Endometrial microvascular endothelial cells (primary cell): Measurements from ENCODE around the gene ABCC8. TPM values are rescaled to one million over a fixed set of nuclear protein-coding genes. Genes with fewer than 3 reads are reported as not detected.

ENCODE experiments used
- in situ Hi-C: cut with HindIII; loops from 2 replicates; pipeline ENCODE4 v1.10.0; 2017; ENCODE audit warnings: low sequenced_read_pairs, low pct_unique_long_range_greater_than_20kb; ENCODE audit errors: inconsistent ontology term
- total RNA-seq: library from RNA; depleted of rRNA; stranded (reverse); fragments of >200 nt; gene quantifications from one replicate; pipeline ENCODE4 v1.2.3, GENCODE V29; 2015; ENCODE audit errors: inconsistent ontology term

Gene ABCC8
- total RNA-seq, 1 donor from 2014 or later, result not detected

DNA sequence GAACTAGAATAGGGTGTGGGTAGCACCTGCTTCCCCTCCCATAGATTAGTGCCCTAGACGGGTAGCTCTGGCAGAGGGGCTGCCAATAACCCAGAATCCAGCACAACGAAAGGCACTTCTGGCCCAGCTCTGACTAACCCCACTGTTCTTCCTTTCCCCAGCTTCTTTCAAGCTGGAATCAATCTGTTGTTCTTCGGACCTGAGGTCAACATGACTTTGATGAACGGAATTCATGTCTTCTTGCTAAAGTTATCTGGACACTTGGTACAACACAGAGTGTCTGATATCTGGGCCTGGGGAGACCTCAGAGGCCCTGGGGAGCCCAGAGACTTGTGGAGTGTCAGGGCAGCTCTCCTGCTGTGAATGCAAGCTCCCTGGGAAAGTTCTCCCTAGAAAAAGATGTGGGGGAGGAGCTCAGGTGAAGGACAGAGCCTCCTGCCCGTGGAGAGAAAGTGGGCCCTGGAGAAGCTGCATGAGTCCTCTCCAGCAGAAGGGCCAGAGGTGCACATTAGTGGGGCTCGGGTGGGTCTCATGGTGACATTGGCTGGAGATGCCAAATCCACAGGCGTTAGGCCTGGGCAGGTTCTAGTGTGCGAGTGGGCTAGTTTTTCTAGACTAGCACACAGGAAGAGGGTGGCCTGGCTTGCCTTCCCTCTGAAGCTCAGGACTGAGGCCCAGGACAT lies 94.5 kb downstream of the ABCC8 start:
- in situ Hi-C loops, result no loop called here

DNA sequence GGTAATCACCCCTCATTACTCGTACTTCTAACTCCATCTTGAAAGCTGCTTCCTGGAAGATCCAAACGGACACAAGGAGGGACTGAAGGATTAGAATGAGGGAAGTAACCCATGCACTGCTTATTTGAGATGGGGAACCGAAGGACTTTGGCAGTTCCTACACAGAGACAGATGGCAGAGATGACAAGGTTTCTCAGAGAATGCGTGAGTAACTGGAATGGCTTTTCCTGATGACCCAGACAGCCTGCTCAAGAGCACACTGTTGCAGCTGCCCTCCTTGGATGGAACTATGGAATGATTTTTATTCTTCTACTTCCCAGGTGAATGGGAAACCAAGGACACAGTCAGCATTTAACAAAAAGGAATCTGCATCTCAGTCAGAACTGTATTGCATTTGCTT lies 95.5 kb downstream of the ABCC8 start:
- in situ Hi-C loops, result no loop called here

DNA sequence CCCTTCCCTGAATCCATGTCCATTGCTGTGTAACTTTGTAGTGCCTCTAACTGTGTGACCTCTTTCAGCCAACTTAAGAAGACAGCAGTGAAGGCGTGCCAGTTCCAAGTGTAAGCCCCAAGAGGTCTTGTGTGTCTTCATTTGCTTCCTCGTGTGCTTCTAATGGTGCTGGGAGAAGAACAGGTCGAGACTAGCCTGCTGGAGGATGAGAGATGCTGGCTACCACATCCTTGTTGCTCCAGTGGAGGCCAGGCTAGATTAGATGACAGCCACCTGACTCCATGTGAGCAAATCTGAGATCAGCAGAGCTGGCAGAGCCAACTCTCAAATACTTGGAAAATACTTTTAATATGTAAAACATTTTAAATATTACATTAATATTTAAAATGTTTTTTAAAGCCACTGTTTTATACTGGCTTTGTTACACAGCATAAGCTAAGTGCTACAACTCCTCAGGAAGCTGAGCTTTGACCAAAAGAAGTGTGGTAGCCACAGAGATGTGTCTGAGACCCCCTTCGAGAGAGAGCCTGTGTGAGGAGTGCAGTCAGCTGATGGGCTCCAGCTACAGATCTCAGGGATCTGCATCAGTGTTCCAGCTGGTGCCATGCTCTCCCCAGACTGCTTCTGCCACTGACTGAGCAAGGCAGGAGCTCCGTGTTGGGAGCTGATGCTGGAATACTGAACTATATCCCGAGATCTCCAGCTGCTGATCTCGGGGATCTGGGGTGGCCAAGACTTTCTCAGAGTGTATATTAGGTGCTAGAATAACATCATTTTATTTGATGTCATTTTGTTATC lies 97.1 kb downstream of the ABCC8 start:
- in situ Hi-C loops, result no loop called here

GRCh38 chr11:17378655-17379054 lies 98.0 kb downstream of the ABCC8 start:
- in situ Hi-C loops, result no loop called here

DNA sequence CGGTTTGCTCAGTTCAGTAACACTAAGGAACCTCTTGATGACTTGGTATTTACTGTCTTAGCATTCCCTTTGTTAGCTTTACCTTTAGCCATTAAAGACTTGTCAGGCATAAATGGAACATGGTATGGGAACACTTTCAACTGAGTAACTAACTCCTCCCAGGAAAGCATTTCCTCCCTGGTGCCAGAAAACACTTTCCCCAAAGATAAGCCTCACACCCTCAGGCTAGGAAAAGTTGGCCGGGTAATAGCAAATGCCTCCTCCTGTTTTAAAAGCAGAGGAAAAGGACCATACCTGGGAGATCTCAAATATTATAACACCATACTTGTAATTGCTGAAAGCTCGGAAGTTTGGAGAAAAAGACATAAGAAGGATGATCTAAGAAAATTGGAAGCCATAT lies 100.2 kb downstream of the ABCC8 start:
- in situ Hi-C loops, result no loop called here

- in situ Hi-C loops, result no loop called here
Measured at GRCh38 chr11:17375547-17375946, 101.1 kb downstream of the ABCC8 start.

DNA sequence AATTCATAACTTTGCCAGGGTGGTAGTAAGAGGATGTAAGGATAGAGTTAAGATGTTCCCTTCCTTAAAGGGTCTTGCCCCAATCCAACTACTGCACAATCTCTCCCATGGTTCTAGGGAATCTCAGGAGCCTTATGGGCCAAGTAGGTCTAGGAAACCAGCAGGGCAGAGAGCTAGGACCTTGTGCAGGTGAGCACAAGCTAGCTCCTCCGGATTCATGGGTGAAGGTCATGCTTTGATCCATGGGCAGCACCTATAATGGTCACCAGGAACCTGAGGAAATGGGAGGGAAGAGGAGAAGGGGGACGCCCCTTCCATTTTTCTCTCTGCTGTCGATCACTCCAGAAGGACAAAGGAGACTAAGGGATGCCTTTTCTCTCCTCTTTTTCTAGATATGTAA lies 105.0 kb downstream of the ABCC8 start:
- in situ Hi-C loops, result no loop called here

- in situ Hi-C loops, result no loop called here
Measured at GRCh38 chr11:17369684-17370243, 106.9 kb downstream of the ABCC8 start.

- in situ Hi-C loops, result no loop called here
Measured at GRCh38 chr11:17369094-17369493, 107.6 kb downstream of the ABCC8 start.

- in situ Hi-C loops, result no loop called here
Measured at GRCh38 chr11:17368551-17368950, 108.1 kb downstream of the ABCC8 start.

GRCh38 chr11:17366495-17366894 lies 110.2 kb downstream of the ABCC8 start:
- in situ Hi-C loops, result no loop called here

DNA sequence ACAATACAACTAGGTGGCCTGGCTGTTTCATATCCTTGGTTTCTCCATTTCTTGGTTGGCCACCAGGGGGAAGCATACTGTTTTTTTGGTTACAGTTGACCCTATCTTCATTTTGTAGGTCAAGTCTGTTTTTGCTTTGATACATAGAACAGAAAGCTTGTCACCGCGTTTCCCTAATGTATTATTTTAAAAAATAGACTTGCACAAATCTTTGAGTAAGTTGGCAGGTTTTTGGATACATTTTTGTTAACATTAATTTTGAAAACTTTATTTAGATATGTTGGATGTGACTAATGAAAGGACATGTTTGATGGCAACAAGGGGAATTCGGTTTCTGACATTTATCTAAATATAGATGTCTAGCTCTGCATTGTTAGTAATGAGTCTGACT lies 122.0 kb downstream of the ABCC8 start:
- in situ Hi-C loops, result no loop called here

GRCh38 chr11:17353821-17354600 lies 122.6 kb downstream of the ABCC8 start:
- in situ Hi-C loops, result no loop called here

GRCh38 chr11:17352950-17353820 lies 123.5 kb downstream of the ABCC8 start:
- in situ Hi-C loops, result no loop called here

DNA sequence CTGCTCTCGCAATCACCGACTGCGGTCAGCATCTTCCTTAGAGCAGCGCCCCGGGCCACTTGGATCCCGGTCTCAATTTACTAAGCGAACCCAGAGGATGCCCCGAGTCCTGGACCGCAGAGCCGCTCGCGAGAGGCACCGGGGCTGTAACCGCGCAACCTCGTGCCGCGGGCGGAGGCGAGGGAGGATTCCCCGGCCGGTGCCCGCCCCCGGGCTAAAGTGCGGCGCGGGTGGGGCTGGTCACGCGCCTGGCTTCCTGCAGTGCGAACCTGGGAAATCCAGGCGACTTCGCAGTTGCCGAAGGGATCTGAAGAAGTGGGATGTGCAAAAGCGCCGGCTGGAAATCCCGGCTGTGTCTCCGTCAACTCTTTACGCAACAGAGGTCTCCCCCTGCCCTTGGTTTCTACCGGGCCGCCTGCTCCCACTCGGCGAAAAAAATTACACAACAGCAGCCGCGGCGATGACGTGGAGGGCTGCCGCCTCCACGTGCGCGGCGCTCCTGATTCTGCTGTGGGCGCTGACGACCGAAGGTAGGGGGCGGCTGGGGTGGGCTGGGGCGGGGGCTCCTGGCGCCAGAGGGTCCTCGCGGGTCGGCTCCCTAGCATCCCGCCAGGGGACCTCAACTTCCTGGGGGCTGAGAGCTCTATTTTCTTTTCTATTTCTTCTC lies 125.0 kb downstream of the ABCC8 start, which contains the start of gene NCR3LG1:
Gene NCR3LG1 (plus strand): TSS at position 291 of the 667 bp plus-strand sequence. CDS start 170 bp downstream, at position 461.
- in situ Hi-C loops, result no loop called here

GRCh38 chr11:17351172-17351509 lies 125.5 kb downstream of the ABCC8 start:
- in situ Hi-C loops, result no loop called here

DNA sequence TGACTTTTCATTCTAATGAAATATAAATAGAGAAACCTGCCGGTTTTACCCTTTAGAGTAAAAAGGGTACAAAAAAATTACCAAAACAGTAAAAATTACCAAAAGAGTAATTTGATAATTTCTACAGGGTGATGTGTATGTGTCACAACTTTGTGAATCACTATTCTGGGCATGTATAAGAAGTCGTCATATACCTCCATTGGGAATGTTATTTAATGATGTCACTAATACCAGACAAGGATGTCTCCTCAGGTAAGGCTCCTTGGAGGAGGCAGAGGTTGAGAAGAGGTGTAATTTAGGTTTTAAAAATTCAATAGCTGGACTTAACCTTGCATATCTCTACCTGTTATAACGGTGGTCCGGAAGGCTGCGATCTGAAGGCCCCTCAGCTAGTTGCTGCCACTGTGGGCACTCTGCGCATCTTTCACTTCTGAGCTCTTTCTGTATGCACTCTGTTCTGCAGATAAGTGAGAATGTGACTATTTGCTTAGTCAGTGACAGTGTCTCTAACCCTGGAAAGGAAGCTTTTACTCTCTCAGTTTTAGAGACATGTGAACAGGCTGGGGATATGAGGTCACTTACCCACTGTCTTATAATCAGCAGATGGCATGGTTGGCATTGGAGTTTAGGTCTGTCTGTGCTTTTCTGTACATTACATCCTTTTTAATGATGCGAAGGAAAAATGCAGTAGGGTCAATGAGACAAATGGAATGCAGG lies 126.0 kb downstream of the ABCC8 start:
- in situ Hi-C loops, result no loop called here
